Measurements from ENCODE around the gene TRIM47. TPM values are rescaled to one million over a fixed set of nuclear protein-coding genes. Genes with fewer than 3 reads are reported as not detected.

The TRIM47 gene
- total and polyA plus RNA-seq, 2 of the 13 experiments (the other 11 are each of a cell fraction or from before 2014, with no cell fraction given) = 33.5 to 82.0 TPM

DNA sequence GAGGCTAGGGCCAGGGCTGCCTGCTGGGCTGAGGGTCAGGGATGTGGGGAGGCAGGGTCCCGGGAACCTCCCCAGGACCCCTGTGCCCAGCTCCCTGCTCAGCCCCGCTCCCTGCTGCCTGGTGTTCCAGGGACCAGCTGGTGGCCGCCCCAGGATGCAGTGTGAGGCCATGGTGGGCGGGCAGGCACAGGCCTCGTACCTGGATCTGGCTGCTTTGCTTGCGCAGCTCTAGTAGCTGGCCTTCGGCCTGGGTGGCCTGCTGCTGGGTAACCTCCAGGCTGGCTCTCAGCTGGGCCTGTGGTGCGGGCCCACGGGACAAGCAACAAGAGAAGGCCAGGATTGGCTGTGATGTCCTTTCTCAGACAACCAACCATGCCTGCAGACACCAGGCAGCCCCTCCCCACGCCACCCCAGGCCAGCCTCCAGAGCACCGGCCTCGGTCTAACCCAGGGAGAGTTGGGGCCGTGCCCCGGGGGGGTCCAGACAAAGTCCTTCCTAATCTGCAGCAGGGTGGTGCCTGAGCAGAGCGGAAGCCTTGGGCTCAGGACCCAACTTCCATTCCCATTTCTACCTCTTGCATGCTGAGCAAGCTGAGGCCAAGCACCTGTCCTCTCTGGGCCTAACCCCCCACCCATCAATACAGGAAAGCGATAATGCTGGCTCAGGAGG, 14.3 kb upstream of the TRIM47 start:
- 8% methylated on average over 9 of the region's 16 CpGs for WGBS (ENCODE audit: low lambda C conversion rate)
- Histone ChIP-seq H3K4me1 (ENCODE audit: insufficient read depth, low read length) (peaks cover 61% of the 10 kb centered on the region), H3K79me2 (ENCODE audit: insufficient read depth, low read length) (peaks cover 10% of the 10 kb centered on the region), H3K9ac (ENCODE audit: insufficient read depth, low read depth, low read length) (peak overlapping the region; percentile 71), H4K20me1 (ENCODE audit: insufficient read depth, low read length) (no peaks in the 10 kb centered on the region), H3K36me3 (replicated peaks in 1 of 2; ENCODE audit: control insufficient read depth in 1 of 2, insufficient read depth in 2 of 2, low read length in 2 of 2) (peaks cover 0 to 1% of the 10 kb centered on the region in 2 experiments; a peak in 1 of 5 replicates), H3K9me3 (ENCODE audit: low read length) (no peaks in the 10 kb centered on the region), H3K4me2 (ENCODE audit: low read depth, low read length) (peak overlapping the region; percentile 91), H2AFZ (ENCODE audit: low read length) (no peak overlapping the region), H3K27ac (ENCODE audit: extremely low read length, insufficient read depth, low read length) (peak overlapping the region; percentile 64), H3K4me3 (replicated peaks in 1 of 3; ENCODE audit: insufficient read depth in 1 of 3, low read depth in 2 of 3, low read length in 3 of 3) (peak overlapping the region; percentile 26 to 83 (median 51); a peak in 5 of 6 replicates), H3K27me3 (ENCODE audit: control insufficient read depth in 1 of 2, insufficient read depth in 2 of 2, low read length in 2 of 2) (no peaks in the 10 kb centered on the region)
- FAIRE-seq (peak; percentile 44), DNase-seq (ENCODE audit: low spot score) (peak; percentile 77), ATAC-seq (peak; percentile 64)
- CTCF ChIA-PET (ENCODE audit: low intra/inter-chr PET ratio, low total read pairs) = interaction anchor here (1.5 kb wide), 1 partner anchor 16 kb away, joined by 4 read pairs; no protein-coding TSS in a partner anchor
- BruUV-seq (replicated peaks) = no TSS peak
- in situ Hi-C loops (cut with HindIII; ENCODE audit: extremely low pct_ligation_motif_present, low pct_unique_long_range_greater_than_20kb) = no loop called here
- intact Hi-C loops (cut with micrococcal nuclease; ENCODE audit: unreplicated experiment) = loop anchor here (5.0 kb wide), 1 partner anchor 35 kb away; the partner anchor contains the start of gene WBP2
- POLR2A ChIA-PET = interaction anchor here (0.6 to 12.9 kb wide), 16 partner anchors 8 to 492 kb away, joined by 3 to 423 read pairs (median 10); partner anchors contain the start of genes MRPL38, SPHK1, TRIM47 and UNC13D
- TF ChIP-seq MATR3 (CRISPR knock-in tag; IDR thresholded peaks at IDR 0.05) = peak; percentile 44; the same call in 1 of the 2 replicates
- TF ChIP-seq BRD4 (CRISPR knock-in tag; IDR thresholded peaks at IDR 0.05) = 0 out of 2 replicates have a peak, but pooled peaks have one; percentile 40
- TF ChIP-seq ZNF562 (CRISPR knock-in tag; IDR thresholded peaks at IDR 0.05; ENCODE audit: borderline replicate concordance) = no peak
- TF ChIP-seq, protein P1, sequence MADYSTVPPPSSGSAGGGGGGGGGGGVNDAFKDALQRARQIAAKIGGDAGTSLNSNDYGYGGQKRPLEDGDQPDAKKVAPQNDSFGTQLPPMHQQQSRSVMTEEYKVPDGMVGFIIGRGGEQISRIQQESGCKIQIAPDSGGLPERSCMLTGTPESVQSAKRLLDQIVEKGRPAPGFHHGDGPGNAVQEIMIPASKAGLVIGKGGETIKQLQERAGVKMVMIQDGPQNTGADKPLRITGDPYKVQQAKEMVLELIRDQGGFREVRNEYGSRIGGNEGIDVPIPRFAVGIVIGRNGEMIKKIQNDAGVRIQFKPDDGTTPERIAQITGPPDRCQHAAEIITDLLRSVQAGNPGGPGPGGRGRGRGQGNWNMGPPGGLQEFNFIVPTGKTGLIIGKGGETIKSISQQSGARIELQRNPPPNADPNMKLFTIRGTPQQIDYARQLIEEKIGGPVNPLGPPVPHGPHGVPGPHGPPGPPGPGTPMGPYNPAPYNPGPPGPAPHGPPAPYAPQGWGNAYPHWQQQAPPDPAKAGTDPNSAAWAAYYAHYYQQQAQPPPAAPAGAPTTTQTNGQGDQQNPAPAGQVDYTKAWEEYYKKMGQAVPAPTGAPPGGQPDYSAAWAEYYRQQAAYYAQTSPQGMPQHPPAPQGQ (CRISPR knock-in tag; IDR thresholded peaks at IDR 0.05; ENCODE audit: borderline replicate concordance) = no peak; the same call in 1 of the 2 replicates
- TF ChIP-seq, protein P2, sequence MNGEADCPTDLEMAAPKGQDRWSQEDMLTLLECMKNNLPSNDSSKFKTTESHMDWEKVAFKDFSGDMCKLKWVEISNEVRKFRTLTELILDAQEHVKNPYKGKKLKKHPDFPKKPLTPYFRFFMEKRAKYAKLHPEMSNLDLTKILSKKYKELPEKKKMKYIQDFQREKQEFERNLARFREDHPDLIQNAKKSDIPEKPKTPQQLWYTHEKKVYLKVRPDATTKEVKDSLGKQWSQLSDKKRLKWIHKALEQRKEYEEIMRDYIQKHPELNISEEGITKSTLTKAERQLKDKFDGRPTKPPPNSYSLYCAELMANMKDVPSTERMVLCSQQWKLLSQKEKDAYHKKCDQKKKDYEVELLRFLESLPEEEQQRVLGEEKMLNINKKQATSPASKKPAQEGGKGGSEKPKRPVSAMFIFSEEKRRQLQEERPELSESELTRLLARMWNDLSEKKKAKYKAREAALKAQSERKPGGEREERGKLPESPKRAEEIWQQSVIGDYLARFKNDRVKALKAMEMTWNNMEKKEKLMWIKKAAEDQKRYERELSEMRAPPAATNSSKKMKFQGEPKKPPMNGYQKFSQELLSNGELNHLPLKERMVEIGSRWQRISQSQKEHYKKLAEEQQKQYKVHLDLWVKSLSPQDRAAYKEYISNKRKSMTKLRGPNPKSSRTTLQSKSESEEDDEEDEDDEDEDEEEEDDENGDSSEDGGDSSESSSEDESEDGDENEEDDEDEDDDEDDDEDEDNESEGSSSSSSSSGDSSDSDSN (CRISPR knock-in tag; IDR thresholded peaks at IDR 0.05) = peak; percentile 98
- TF ChIP-seq TOPORS (CRISPR knock-in tag; IDR thresholded peaks at IDR 0.05) = no peak
- 0 out of 2 replicates have a peak, but pooled peaks have one; percentile 19 for TF ChIP-seq ZNF296 (CRISPR knock-in tag; conservative IDR thresholded peaks at IDR 0.05)
- TF ChIP-seq, protein P3, sequence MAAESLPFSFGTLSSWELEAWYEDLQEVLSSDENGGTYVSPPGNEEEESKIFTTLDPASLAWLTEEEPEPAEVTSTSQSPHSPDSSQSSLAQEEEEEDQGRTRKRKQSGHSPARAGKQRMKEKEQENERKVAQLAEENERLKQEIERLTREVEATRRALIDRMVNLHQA (CRISPR knock-in tag; IDR thresholded peaks at IDR 0.05) = no peak
- TF ChIP-seq, protein P4, sequence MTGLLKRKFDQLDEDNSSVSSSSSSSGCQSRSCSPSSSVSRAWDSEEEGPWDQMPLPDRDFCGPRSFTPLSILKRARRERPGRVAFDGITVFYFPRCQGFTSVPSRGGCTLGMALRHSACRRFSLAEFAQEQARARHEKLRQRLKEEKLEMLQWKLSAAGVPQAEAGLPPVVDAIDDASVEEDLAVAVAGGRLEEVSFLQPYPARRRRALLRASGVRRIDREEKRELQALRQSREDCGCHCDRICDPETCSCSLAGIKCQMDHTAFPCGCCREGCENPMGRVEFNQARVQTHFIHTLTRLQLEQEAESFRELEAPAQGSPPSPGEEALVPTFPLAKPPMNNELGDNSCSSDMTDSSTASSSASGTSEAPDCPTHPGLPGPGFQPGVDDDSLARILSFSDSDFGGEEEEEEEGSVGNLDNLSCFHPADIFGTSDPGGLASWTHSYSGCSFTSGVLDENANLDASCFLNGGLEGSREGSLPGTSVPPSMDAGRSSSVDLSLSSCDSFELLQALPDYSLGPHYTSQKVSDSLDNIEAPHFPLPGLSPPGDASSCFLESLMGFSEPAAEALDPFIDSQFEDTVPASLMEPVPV (CRISPR knock-in tag; IDR thresholded peaks at IDR 0.05) = peak; percentile 96

Measured in HepG2 (cell line).